GM23248 (cell line): ENCODE data around the gene CLCNKB.

Experiments used
- EZH2 ChIP-seq: fragments of 200-600 bp; sonication (generic); IDR thresholded peaks from 2 replicates; pipeline ENCODE4 v1.6.1; 2018; ENCODE audit warnings: antibody characterized with exemption, mild to moderate bottlenecking; ENCODE audit not compliant: insufficient read depth, poor library complexity, severe bottlenecking
- EZH2phosphoT487 ChIP-seq: fragments of 200-600 bp; sonication (generic); IDR thresholded peaks from 2 replicates; pipeline ENCODE4 v1.6.1; 2018; ENCODE audit warnings: antibody characterized with exemption, moderate library complexity, mild to moderate bottlenecking, low read depth; ENCODE audit not compliant: insufficient read depth

DNA sequence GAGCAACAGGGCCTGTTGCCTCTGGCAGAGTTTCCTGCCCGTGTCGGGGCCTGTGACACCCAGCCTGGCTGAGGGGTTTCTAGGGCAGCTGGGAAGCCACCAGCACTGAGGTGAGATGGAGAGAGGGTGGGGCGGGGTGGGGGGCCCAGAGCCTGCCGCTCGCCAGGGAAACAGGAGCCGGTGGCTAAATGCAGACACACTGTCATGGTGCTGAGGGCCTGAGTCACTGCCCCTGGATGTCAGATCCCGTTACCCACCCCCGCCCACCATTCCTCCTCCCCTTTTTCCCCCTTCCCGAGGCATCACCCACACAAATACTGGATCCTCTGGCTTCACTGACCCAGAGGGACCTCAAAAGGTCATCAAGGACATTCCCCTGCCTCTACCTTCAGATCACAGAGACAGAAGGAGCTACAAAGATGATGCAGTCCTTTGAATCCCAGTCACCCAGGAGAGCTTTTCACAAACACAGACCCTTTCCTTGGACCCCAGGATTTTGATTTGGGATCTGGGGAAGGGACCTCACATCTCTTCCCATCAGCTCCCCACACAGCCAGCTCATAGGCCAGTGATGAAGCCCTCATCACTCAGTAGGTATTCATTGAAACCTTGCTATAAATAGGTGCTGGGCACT lies 23.8 kb upstream of the CLCNKB start:
- TF ChIP-seq EZH2phosphoT487 (no peak), EZH2 (no peak)
